ENCODE results near the gene GIT2. TPM values are rescaled to one million over a fixed set of nuclear protein-coding genes. Genes with fewer than 3 reads are reported as not detected.

GIT2 gene
- total RNA-seq, 1 experiment from 2014 or later: 40.0 TPM

GRCh38 chr12:109916045-109916444 lies 80.1 kb downstream of the GIT2 start:
- Histone ChIP-seq H3K27me3 (ENCODE audit: control insufficient read depth, insufficient read depth, low read length) (no peaks in the 10 kb centered on the region), H3K36me3 (ENCODE audit: control insufficient read depth, insufficient read depth, low read length) (peaks cover 4% of the 10 kb centered on the region; the same call in 1 of the 2 replicates), H3K4me3 (ENCODE audit: low read depth in 2 of 2, low read length in 2 of 2) (no peak overlapping the region), H3K9me3 (ENCODE audit: control insufficient read depth, insufficient read depth, low read depth, low read length) (no peaks in the 10 kb centered on the region), H3K27ac (ENCODE audit: low read length) (no peak overlapping the region), H3K4me1 (ENCODE audit: control insufficient read depth, insufficient read depth, low read length) (no peaks in the 10 kb centered on the region)
- intact Hi-C loops (cut with micrococcal nuclease; ENCODE audit: unreplicated experiment) (no loop called here), in situ Hi-C loops (cut with HindIII; ENCODE audit: low pct_unique_long_range_greater_than_20kb, low sequenced_read_pairs) (no loop called here)
- ChIA-PET CTCF (no interaction called here), POLR2A (no interaction called here)
- ATAC-seq: no peak
- BruUV-seq (replicated peaks): no TSS peak
- TF ChIP-seq POLR2AphosphoS5 (IDR thresholded peaks at IDR 0.05; ENCODE audit: low read depth, low read length) (no peak), SIN3A (IDR thresholded peaks at IDR 0.05; ENCODE audit: borderline replicate concordance, insufficient read depth, low read depth, low read length) (no peak), REST (IDR thresholded peaks at IDR 0.05; ENCODE audit: insufficient read depth in 1 of 2, low read depth in 2 of 2, low read length in 1 of 2) (no peak), CTCF (IDR thresholded peaks at IDR 0.05) (no peak), TCF7L2 (IDR thresholded peaks at IDR 0.05; ENCODE audit: low read depth, low read length) (no peak)
- DNase-seq (ENCODE audit: low read depth, low spot score): no peak

- ATAC-seq (0 out of 2 replicates have a peak, but pooled peaks have one; percentile 20), DNase-seq (ENCODE audit: low read depth, low spot score) (no peak)
- no peak for TF ChIP-seq POLR2AphosphoS5 (IDR thresholded peaks at IDR 0.05; ENCODE audit: low read depth, low read length)
- TF ChIP-seq TCF7L2 (IDR thresholded peaks at IDR 0.05; ENCODE audit: low read depth, low read length): no peak
- TF ChIP-seq REST (IDR thresholded peaks at IDR 0.05; ENCODE audit: insufficient read depth in 1 of 2, low read depth in 2 of 2, low read length in 1 of 2): no peak
- no peak for TF ChIP-seq CTCF (IDR thresholded peaks at IDR 0.05)
- TF ChIP-seq SIN3A (IDR thresholded peaks at IDR 0.05; ENCODE audit: borderline replicate concordance, insufficient read depth, low read depth, low read length): no peak
- no peaks in the 10 kb centered on the region for H3K27me3 ChIP-seq (ENCODE audit: control insufficient read depth, insufficient read depth, low read length)
- no peaks in the 10 kb centered on the region for H3K9me3 ChIP-seq (ENCODE audit: control insufficient read depth, insufficient read depth, low read depth, low read length)
- CTCF ChIA-PET: no interaction called here
- no peaks in the 10 kb centered on the region for H3K4me1 ChIP-seq (ENCODE audit: control insufficient read depth, insufficient read depth, low read length)
- intact Hi-C loops (cut with micrococcal nuclease; ENCODE audit: unreplicated experiment): no loop called here
- no peak overlapping the region for H3K27ac ChIP-seq (ENCODE audit: low read length)
- no peak overlapping the region for H3K4me3 ChIP-seq (ENCODE audit: low read depth in 2 of 2, low read length in 2 of 2)
- no TSS peak for BruUV-seq (replicated peaks)
- in situ Hi-C loops (cut with HindIII; ENCODE audit: low pct_unique_long_range_greater_than_20kb, low sequenced_read_pairs): no loop called here
- POLR2A ChIA-PET: no interaction called here
- peaks cover 4% of the 10 kb centered on the region for H3K36me3 ChIP-seq (ENCODE audit: control insufficient read depth, insufficient read depth, low read length)
Measured at GRCh38 chr12:109915171-109916040, 80.8 kb downstream of the GIT2 start.

Data from Panc1 (cell line).